Smooth muscle cell (in vitro differentiated cells): ENCODE measurements around the gene THADA. TPM values are rescaled to one million over a fixed set of nuclear protein-coding genes. Genes with fewer than 3 reads are reported as not detected.

Experiments used
- DNase-seq: peaks from one replicate; lab custom pipeline; 2025; ENCODE audit not compliant: unreplicated experiment; lab: John Stamatoyannopoulos, UW
- H2AFZ ChIP-seq: fragments of 200-600 bp; sonication (generic); 2 replicates; pipeline ENCODE4 v1.6.0; 2016; ENCODE audit warnings: antibody characterized with exemption, low read depth, mild to moderate bottlenecking
- H3F3A ChIP-seq: fragments of 200-600 bp; sonication (generic); 2 replicates; pipeline ENCODE4 v1.6.0; 2017; ENCODE audit warnings: antibody characterized with exemption, low read depth
- H3K27ac ChIP-seq: fragments of 200-600 bp; sonication (generic); 2 replicates; pipeline ENCODE4 v1.5.1; 2016; ENCODE audit warnings: low read depth, mild to moderate bottlenecking
- H3K27me3 ChIP-seq: fragments of 200-600 bp; sonication (generic); 2 replicates; pipeline ENCODE4 v1.6.1; 2016; ENCODE audit warnings: low read depth, mild to moderate bottlenecking
- H3K36me3 ChIP-seq: fragments of 200-600 bp; sonication (generic); 2 replicates; pipeline ENCODE4 v1.5.1; 2016; ENCODE audit warnings: low read depth
- H3K4me1 ChIP-seq: fragments of 200-600 bp; sonication (generic); 2 replicates; pipeline ENCODE4 v1.5.1; 2016; ENCODE audit warnings: low read depth
- H3K4me2 ChIP-seq: fragments of 200-600 bp; sonication (generic); 2 replicates; pipeline ENCODE4 v1.6.0; 2016; ENCODE audit warnings: mild to moderate bottlenecking
- H3K4me3 ChIP-seq: fragments of 200-600 bp; sonication (generic); 2 replicates; pipeline ENCODE4 v1.5.1; 2016; ENCODE audit warnings: mild to moderate bottlenecking
- H3K79me2 ChIP-seq: fragments of 200-600 bp; sonication (generic); 2 replicates; pipeline ENCODE4 v1.6.0; 2016; ENCODE audit warnings: low read depth, mild to moderate bottlenecking
- H3K9ac ChIP-seq: fragments of 200-600 bp; sonication (generic); 2 replicates; pipeline ENCODE4 v1.6.0; 2016; ENCODE audit warnings: low read depth
- H3K9me3 ChIP-seq: fragments of 200-600 bp; sonication (generic); replicated peaks from 2 replicates; pipeline ENCODE4 v1.5.1; 2016; ENCODE audit warnings: low read depth
- H4K20me1 ChIP-seq: fragments of 200-600 bp; sonication (generic); 2 replicates; pipeline ENCODE4 v1.6.0; 2016; ENCODE audit warnings: low read depth
- WGBS: methylation state at CpG from one replicate; pipeline ENCODE4 v1.1.7; 2016; ENCODE audit warnings: low lambda C conversion rate; 5-methylcytosine and 5-hydroxymethylcytosine counted together
- polyA plus RNA-seq: library from polyadenylated mRNA; unstranded; fragments of >200 nt; fragmentation: Nextera tagmentation; extraction: Ambion mirVana; gene quantifications from 2 replicates; pipeline ENCODE4 v1.2.1, GENCODE V29; 2016
- total RNA-seq: library from RNA; depleted of rRNA; stranded (reverse); fragments of >200 nt; gene quantifications from 2 replicates; pipeline ENCODE4 v1.2.3, GENCODE V29; 2014
- TF ChIP-seq, protein P1 (sequence below): fragments of 200-600 bp; sonication (generic); IDR thresholded peaks from 2 replicates; pipeline ENCODE4 v1.5.1; 2017; ENCODE audit warnings: borderline replicate concordance, mild to moderate bottlenecking, antibody characterized with exemption; ENCODE audit not compliant: insufficient read depth, poor library complexity, severe bottlenecking

THADA gene
- total and polyA plus RNA-seq, 2 experiments from 2014 or later = 11.3 to 20.9 TPM

DNA sequence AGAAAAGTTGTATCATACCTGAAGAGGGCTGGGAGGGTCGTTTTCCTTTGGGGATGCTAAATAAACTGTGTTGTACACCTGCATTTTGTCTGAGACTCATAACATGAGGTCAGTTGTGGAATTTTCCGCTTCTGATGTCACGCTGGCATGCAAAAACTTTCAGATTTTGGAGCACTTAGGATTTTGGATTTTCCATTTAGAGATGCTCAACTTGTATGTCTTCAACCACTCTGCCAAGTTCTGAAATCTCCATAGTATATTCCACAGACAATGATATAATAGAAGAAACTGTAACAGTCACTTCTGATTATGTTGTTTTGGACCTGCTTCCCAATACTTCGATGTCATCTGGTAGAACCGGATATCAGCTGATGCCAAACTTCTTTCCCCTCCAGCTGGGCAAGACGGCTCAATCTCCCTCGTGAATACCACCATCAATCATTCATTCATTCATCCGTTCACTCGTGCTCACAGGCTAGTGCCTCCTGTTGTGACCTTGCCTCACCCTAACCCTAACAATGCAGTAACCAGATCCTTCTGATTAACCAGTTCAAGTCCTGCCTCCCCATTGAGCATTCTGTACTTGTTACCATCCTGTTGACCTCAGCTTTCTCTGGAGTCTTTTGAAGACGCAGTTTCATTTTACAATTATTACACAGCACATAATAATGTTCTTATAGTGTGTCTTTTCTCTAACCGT is 35.9 kb upstream of the THADA start:
- H4K20me1 ChIP-seq = no peaks in the 10 kb centered on the region
- TF ChIP-seq, protein P1, sequence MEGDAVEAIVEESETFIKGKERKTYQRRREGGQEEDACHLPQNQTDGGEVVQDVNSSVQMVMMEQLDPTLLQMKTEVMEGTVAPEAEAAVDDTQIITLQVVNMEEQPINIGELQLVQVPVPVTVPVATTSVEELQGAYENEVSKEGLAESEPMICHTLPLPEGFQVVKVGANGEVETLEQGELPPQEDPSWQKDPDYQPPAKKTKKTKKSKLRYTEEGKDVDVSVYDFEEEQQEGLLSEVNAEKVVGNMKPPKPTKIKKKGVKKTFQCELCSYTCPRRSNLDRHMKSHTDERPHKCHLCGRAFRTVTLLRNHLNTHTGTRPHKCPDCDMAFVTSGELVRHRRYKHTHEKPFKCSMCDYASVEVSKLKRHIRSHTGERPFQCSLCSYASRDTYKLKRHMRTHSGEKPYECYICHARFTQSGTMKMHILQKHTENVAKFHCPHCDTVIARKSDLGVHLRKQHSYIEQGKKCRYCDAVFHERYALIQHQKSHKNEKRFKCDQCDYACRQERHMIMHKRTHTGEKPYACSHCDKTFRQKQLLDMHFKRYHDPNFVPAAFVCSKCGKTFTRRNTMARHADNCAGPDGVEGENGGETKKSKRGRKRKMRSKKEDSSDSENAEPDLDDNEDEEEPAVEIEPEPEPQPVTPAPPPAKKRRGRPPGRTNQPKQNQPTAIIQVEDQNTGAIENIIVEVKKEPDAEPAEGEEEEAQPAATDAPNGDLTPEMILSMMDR = no peak
- no peak for DNase-seq
- H3K9me3 ChIP-seq = no peaks in the 10 kb centered on the region
- H3K4me3 ChIP-seq = no peak overlapping the region
- H3K27me3 ChIP-seq = peaks cover 7% of the 10 kb centered on the region
- WGBS = 91% methylated on average over 11 of the region's 11 CpGs
- no peaks in the 10 kb centered on the region for H3K79me2 ChIP-seq
- no peak overlapping the region for H3K9ac ChIP-seq
- H3K4me2 ChIP-seq = no peak overlapping the region
- H3K4me1 ChIP-seq = no peaks in the 10 kb centered on the region
- H2AFZ ChIP-seq = no peak overlapping the region
- H3F3A ChIP-seq = no peaks in the 10 kb centered on the region
- no peaks in the 10 kb centered on the region for H3K36me3 ChIP-seq
- H3K27ac ChIP-seq = no peak overlapping the region

DNA sequence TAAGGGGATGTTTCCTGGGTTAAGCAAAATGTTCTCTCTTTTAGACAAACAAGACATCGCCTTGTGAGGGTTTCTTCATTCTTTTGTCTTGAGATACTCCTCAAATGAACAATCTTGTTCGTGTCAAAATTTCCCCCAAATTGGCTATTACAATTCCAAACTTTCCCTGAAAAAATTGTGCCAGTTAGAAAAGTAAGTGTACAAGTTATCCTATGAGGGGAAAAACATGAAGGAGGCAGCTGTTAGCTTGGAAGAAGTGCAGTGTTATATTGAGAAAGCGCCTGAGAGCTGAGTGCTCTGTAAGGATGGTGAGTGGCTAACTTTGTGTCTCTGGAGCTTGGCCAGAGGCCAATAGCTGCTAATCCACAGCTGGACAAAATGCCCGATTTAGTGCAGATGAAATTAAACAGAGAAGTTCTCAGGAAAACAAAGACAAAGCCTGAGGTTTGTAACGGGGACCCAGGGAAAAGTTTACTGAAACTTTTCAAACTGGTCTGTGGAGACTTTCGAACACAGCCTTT is 27.2 kb upstream of the THADA start:
- H2AFZ ChIP-seq = no peak overlapping the region
- no peak overlapping the region for H3K4me3 ChIP-seq
- no peak overlapping the region for H3K4me2 ChIP-seq
- 47% methylated on average over 6 of the region's 6 CpGs for WGBS
- no peak overlapping the region for H3K9ac ChIP-seq
- H3K9me3 ChIP-seq = no peaks in the 10 kb centered on the region
- peaks cover 7% of the 10 kb centered on the region for H3K27me3 ChIP-seq
- no peaks in the 10 kb centered on the region for H3K79me2 ChIP-seq
- no peaks in the 10 kb centered on the region for H3F3A ChIP-seq
- no peaks in the 10 kb centered on the region for H3K36me3 ChIP-seq
- H3K4me1 ChIP-seq = no peaks in the 10 kb centered on the region
- TF ChIP-seq, protein P1 = no peak
- no peak overlapping the region for H3K27ac ChIP-seq
- H4K20me1 ChIP-seq = no peaks in the 10 kb centered on the region
- no peak for DNase-seq

DNA sequence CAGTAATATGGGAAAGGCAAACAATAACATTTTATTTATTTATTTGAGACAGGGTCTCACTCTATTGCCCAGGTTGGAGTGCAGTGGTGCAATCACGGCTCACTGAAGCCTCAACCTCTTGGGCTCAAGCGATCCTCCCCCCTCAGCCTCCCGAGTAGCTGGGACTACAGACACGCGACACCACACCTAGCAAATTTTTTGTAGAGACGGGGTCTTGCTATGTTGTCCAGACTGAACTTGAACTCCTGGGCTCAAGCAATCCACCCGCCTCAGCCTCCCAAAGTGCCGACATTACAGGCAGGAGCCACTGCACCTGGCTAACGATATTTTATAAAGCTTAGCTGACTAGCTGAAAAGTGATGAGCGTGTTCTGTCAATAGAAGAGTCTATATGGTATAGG is 23.7 kb upstream of the THADA start:
- no peaks in the 10 kb centered on the region for H3K4me1 ChIP-seq
- no peaks in the 10 kb centered on the region for H3K27me3 ChIP-seq
- H3K36me3 ChIP-seq = no peaks in the 10 kb centered on the region
- H4K20me1 ChIP-seq = no peaks in the 10 kb centered on the region
- DNase-seq = no peak
- H2AFZ ChIP-seq = no peak overlapping the region
- H3K27ac ChIP-seq = no peak overlapping the region
- TF ChIP-seq, protein P1 = no peak
- no peak overlapping the region for H3K4me3 ChIP-seq
- H3K4me2 ChIP-seq = no peak overlapping the region
- H3K79me2 ChIP-seq = no peaks in the 10 kb centered on the region
- WGBS = 91% methylated on average over 10 of the region's 10 CpGs
- no peak overlapping the region for H3K9ac ChIP-seq
- H3F3A ChIP-seq = no peaks in the 10 kb centered on the region
- no peaks in the 10 kb centered on the region for H3K9me3 ChIP-seq
